T-helper 1 cell treated with Interleukin-12 subunit alpha and Interleukin-12 subunit beta and Interleukin-4 antibody, amounts not matched to agents 30 μg/mL and 1 μg/mL, for 36 hours (primary cell): ENCODE results near the gene TRDN.
"Not testable (repeated sequence)": the region's sequence is repeated elsewhere in the genome, so short reads cannot be mapped to it uniquely, and the experiment has no call there.

Experiments used
- H3K27ac Mint-ChIP-seq: one replicate; pipeline ENCODE4 v1.8.0; 2021; ENCODE audit warnings: mild to moderate bottlenecking, mixed read lengths
- H3K27me3 Mint-ChIP-seq: one replicate; pipeline ENCODE4 v1.8.0; 2021; ENCODE audit warnings: low read depth, mixed read lengths
- H3K36me3 Mint-ChIP-seq: one replicate; pipeline ENCODE4 v1.8.0; 2021; ENCODE audit warnings: low read depth, mixed read lengths
- H3K4me1 Mint-ChIP-seq: one replicate; pipeline ENCODE4 v1.8.0; 2021; ENCODE audit warnings: low read depth, mixed read lengths
- H3K4me3 Mint-ChIP-seq: one replicate; pipeline ENCODE4 v1.8.0; 2021; ENCODE audit warnings: mild to moderate bottlenecking, moderate library complexity, mixed read lengths
- H3K9me3 Mint-ChIP-seq: one replicate; pipeline ENCODE4 v1.8.0; 2021; ENCODE audit warnings: mixed read lengths

TRDN gene

DNA sequence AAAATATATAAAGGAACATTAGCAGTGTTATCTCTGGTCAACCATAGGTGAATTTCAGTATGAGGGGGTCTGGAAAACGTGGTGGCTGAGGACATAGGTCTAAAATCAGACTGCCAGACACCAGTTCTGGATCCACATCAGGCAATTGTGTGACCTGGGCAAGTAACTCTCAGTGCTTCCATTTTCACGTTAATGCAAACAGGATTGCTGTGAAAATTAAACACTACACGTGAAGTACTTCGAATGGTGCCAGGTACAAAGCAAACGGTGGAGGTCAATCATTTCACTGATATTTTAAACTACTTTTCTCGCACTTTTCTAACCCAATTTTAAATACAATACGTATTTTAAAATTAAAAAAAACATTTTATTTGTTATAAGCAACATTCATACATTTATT, 315.7 kb downstream of the TRDN start:
- Mint-ChIP-seq H3K36me3 (no peaks in the 10 kb centered on the region), H3K27me3 (no peaks in the 10 kb centered on the region), H3K4me1 (no peaks in the 10 kb centered on the region), H3K27ac (no peak overlapping the region), H3K9me3 (no peaks in the 10 kb centered on the region), H3K4me3 (no peak overlapping the region)

DNA sequence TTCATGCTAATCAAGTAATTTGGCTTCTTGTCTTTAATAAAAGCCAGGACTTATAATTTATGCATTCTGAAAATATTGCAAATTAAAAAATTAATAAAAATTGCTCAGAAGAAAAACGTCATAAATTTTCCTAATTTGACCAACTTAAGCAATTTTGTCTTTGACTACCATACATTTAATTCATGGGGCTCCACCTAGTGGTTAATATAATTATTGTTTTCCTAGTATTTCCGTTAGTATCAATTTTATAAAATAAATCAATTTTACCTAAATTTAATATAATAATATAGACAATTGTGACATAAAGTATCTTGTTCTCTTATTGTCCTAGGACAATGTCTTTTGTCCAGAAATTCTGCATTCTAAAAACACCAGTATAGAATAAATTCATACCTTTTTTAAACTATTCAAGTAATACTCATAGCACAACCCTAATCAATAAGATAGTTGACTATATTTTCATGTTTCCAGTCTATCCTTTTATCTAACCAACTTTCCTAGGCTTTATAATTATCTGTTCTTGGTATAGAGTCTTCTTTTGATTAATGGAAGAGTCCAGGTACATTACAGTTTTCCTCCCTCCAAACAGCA, 319.9 kb downstream of the TRDN start:
- no peaks in the 10 kb centered on the region for H3K9me3 Mint-ChIP-seq
- H3K27me3 Mint-ChIP-seq: no peaks in the 10 kb centered on the region
- no peak overlapping the region for H3K27ac Mint-ChIP-seq
- no peaks in the 10 kb centered on the region for H3K36me3 Mint-ChIP-seq
- no peaks in the 10 kb centered on the region for H3K4me1 Mint-ChIP-seq
- no peak overlapping the region for H3K4me3 Mint-ChIP-seq

GRCh38 chr6:123314459-123314858, 322.3 kb downstream of the TRDN start:
- not testable (repeated sequence) for H3K4me3 Mint-ChIP-seq, H3K4me1 Mint-ChIP-seq, H3K36me3 Mint-ChIP-seq, H3K9me3 Mint-ChIP-seq, H3K27me3 Mint-ChIP-seq, H3K27ac Mint-ChIP-seq

- Mint-ChIP-seq H3K27me3 (no peaks in the 10 kb centered on the region), H3K36me3 (no peaks in the 10 kb centered on the region), H3K4me1 (no peaks in the 10 kb centered on the region), H3K27ac (no peak overlapping the region), H3K9me3 (no peaks in the 10 kb centered on the region), H3K4me3 (no peak overlapping the region)
Measured at GRCh38 chr6:123309130-123309529, 327.6 kb downstream of the TRDN start.

GRCh38 chr6:123306334-123306733, 330.4 kb downstream of the TRDN start:
- no peaks in the 10 kb centered on the region for H3K27me3 Mint-ChIP-seq

GRCh38 chr6:123295672-123296071, 341.1 kb downstream of the TRDN start:
- Mint-ChIP-seq H3K9me3 (no peaks in the 10 kb centered on the region), H3K36me3 (no peaks in the 10 kb centered on the region), H3K27me3 (no peaks in the 10 kb centered on the region), H3K27ac (no peak overlapping the region), H3K4me1 (no peaks in the 10 kb centered on the region), H3K4me3 (no peak overlapping the region)

More at GRCh38 chr6:123306334-123306733, 330.4 kb downstream of the TRDN start:
- H3K4me1 Mint-ChIP-seq: no peaks in the 10 kb centered on the region
- H3K4me3 Mint-ChIP-seq: no peak overlapping the region
- no peaks in the 10 kb centered on the region for H3K9me3 Mint-ChIP-seq
- no peaks in the 10 kb centered on the region for H3K36me3 Mint-ChIP-seq
- H3K27ac Mint-ChIP-seq: no peak overlapping the region

- H3K27ac Mint-ChIP-seq: no peak overlapping the region
- H3K27me3 Mint-ChIP-seq: no peaks in the 10 kb centered on the region
- H3K4me3 Mint-ChIP-seq: no peak overlapping the region
- H3K36me3 Mint-ChIP-seq: no peaks in the 10 kb centered on the region
- no peaks in the 10 kb centered on the region for H3K4me1 Mint-ChIP-seq
- no peaks in the 10 kb centered on the region for H3K9me3 Mint-ChIP-seq
Measured at GRCh38 chr6:123295181-123295580, 341.6 kb downstream of the TRDN start.

DNA sequence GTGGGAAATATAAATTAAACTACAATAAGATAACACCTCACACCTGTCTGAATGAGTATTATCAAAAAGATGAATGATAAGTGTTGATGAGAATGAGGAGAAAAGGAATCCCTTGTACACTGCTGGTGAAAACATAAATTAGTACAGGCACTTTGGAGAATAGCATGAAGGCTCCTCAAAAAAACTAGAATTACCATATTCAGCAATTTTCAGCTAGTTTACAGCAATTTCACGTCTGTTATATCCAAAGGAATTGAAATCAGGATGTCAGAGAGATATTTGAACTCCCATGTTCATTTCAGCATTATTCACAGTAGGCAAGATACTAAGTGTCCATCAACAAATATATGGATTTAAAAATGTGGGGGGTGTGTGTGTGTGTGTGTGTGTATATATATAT, 348.1 kb downstream of the TRDN start:
- Mint-ChIP-seq H3K27me3 (no peaks in the 10 kb centered on the region), H3K4me1 (no peaks in the 10 kb centered on the region), H3K9me3 (no peaks in the 10 kb centered on the region), H3K36me3 (no peaks in the 10 kb centered on the region), H3K27ac (no peak overlapping the region), H3K4me3 (no peak overlapping the region)

GRCh38 chr6:123276546-123276980, 360.2 kb downstream of the TRDN start:
- Mint-ChIP-seq H3K9me3 (no peaks in the 10 kb centered on the region), H3K27ac (no peak overlapping the region), H3K4me3 (no peak overlapping the region), H3K36me3 (no peaks in the 10 kb centered on the region), H3K4me1 (no peaks in the 10 kb centered on the region), H3K27me3 (no peaks in the 10 kb centered on the region)

DNA sequence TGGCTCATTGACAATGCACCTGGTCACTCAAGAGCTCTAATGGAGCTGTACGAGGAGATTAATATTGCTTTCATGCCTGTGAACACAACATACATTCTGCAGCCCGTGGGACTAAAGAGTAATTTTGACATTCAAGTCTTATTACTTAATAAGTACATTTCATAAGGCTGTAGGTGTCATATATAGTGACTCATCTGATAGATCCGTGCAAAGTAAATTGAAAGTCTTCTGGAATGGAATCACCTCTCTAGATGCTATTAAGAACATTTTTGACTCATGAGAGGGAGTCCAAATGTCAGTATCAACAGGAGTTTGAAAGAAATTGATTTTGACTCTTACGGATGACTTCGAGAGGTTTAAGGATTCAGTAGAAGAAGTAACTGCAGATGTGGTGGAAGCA, 372.8 kb downstream of the TRDN start:
- no peaks in the 10 kb centered on the region for H3K9me3 Mint-ChIP-seq
- no peak overlapping the region for H3K4me3 Mint-ChIP-seq
- H3K27me3 Mint-ChIP-seq: no peaks in the 10 kb centered on the region
- no peaks in the 10 kb centered on the region for H3K4me1 Mint-ChIP-seq
- H3K27ac Mint-ChIP-seq: no peak overlapping the region
- H3K36me3 Mint-ChIP-seq: no peaks in the 10 kb centered on the region

DNA sequence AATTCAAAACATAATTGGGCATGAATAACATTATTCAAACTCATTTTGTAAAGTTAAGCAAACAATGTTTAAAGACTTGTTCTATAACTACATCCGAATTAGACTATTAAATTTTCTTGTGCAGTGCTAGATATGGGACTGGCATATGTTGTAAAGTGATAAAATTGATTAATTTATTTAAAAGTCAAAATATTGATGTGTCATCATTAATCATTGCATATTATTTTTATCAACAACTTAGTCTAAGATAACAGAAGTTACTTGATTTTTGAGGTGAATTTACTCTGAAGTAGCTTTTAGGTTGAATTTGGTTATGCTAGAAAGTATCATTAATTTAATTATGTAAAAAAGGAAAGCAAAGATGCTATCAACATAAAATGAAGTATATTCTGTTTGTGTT, 396.1 kb downstream of the TRDN start:
- H3K27ac Mint-ChIP-seq: no peak overlapping the region
- H3K36me3 Mint-ChIP-seq: no peaks in the 10 kb centered on the region
- H3K27me3 Mint-ChIP-seq: no peaks in the 10 kb centered on the region
- no peak overlapping the region for H3K4me3 Mint-ChIP-seq
- no peaks in the 10 kb centered on the region for H3K9me3 Mint-ChIP-seq
- no peaks in the 10 kb centered on the region for H3K4me1 Mint-ChIP-seq

DNA sequence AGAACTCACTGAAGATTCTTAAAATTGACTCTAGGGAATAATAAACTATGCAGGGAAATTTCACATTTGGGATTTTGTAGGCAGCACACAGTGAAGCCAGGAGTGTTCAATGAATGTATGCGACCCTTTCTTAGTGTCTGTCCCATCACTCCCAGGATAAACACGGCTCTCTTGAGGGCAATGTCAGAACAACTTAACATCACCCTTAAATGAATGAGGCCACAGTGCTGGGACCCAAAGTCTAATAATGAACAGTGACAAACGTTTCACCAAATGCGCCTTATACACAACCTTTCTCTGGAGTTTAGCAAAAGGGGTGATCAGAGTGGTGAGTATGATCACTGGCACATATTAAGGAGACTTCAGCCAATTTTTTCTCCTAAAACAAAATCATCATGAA, 403.4 kb downstream of the TRDN start:
- H3K9me3 Mint-ChIP-seq: no peaks in the 10 kb centered on the region

GRCh38 chr6:123227789-123228188, 409.0 kb downstream of the TRDN start:
- H3K4me3 Mint-ChIP-seq, H3K27me3 Mint-ChIP-seq, H3K9me3 Mint-ChIP-seq, H3K27ac Mint-ChIP-seq, H3K36me3 Mint-ChIP-seq, H3K4me1 Mint-ChIP-seq: not testable (repeated sequence)

More for the DNA sequence above, 403.4 kb downstream of the TRDN start:
- no peaks in the 10 kb centered on the region for H3K4me1 Mint-ChIP-seq
- no peaks in the 10 kb centered on the region for H3K27me3 Mint-ChIP-seq
- H3K27ac Mint-ChIP-seq: no peak overlapping the region
- H3K36me3 Mint-ChIP-seq: no peaks in the 10 kb centered on the region
- H3K4me3 Mint-ChIP-seq: no peak overlapping the region

DNA sequence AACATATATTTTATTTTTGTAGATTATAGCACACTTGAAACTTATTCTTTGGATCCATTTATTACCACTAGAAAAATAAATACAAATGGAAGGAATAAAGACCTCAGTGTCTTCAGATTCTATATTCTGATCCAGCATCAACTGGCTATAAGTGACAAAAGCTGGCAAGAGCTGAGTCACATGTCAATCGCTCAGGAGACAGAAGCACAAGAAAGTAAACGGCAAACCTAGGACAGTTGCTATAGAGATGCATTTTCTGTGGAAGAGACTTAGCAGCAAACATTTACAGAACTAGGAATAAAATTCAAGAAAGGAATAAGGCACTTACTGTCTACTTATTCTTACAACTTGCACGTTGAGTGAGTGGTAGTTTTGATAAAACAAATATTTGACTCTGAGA, 410.4 kb downstream of the TRDN start:
- Mint-ChIP-seq H3K27me3 (no peaks in the 10 kb centered on the region), H3K4me1 (no peaks in the 10 kb centered on the region), H3K36me3 (no peaks in the 10 kb centered on the region), H3K9me3 (no peaks in the 10 kb centered on the region), H3K4me3 (no peak overlapping the region), H3K27ac (no peak overlapping the region)

GRCh38 chr6:123224077-123224476, 412.7 kb downstream of the TRDN start:
- H3K4me1 Mint-ChIP-seq: no peaks in the 10 kb centered on the region
- H3K36me3 Mint-ChIP-seq: no peaks in the 10 kb centered on the region
- no peak overlapping the region for H3K27ac Mint-ChIP-seq
- H3K4me3 Mint-ChIP-seq: no peak overlapping the region
- no peaks in the 10 kb centered on the region for H3K9me3 Mint-ChIP-seq
- H3K27me3 Mint-ChIP-seq: no peaks in the 10 kb centered on the region

- Mint-ChIP-seq H3K36me3 (no peaks in the 10 kb centered on the region), H3K27ac (no peak overlapping the region), H3K4me1 (no peaks in the 10 kb centered on the region), H3K9me3 (no peaks in the 10 kb centered on the region), H3K27me3 (no peaks in the 10 kb centered on the region), H3K4me3 (no peak overlapping the region)
Measured at GRCh38 chr6:123223461-123223860, 413.3 kb downstream of the TRDN start.
